ENCODE results near the gene PLP1. TPM values are rescaled to one million over a fixed set of nuclear protein-coding genes. Genes with fewer than 3 reads are reported as not detected.

The PLP1 gene
- total RNA-seq, 2 donors from 2014 or later: 2.9 to 77.5 TPM

GRCh38 chrX:103793545-103793940 lies 16.9 kb downstream of the PLP1 start:
- Histone ChIP-seq H3K36me3 (no peaks in the 10 kb centered on the region), H3K27ac (no peak overlapping the region), H3K27me3 (replicated peaks; ENCODE audit: insufficient read depth) (no peaks in the 10 kb centered on the region), H3K9me3 (no peaks in the 10 kb centered on the region), H3K4me1 (replicated peaks) (no peaks in the 10 kb centered on the region), H3K4me3 (no peak overlapping the region)
- no peak for TF ChIP-seq POLR2AphosphoS5 (IDR thresholded peaks at IDR 0.05)
- TF ChIP-seq POLR2A (IDR thresholded peaks at IDR 0.05): no peak
- TF ChIP-seq, protein P1, sequence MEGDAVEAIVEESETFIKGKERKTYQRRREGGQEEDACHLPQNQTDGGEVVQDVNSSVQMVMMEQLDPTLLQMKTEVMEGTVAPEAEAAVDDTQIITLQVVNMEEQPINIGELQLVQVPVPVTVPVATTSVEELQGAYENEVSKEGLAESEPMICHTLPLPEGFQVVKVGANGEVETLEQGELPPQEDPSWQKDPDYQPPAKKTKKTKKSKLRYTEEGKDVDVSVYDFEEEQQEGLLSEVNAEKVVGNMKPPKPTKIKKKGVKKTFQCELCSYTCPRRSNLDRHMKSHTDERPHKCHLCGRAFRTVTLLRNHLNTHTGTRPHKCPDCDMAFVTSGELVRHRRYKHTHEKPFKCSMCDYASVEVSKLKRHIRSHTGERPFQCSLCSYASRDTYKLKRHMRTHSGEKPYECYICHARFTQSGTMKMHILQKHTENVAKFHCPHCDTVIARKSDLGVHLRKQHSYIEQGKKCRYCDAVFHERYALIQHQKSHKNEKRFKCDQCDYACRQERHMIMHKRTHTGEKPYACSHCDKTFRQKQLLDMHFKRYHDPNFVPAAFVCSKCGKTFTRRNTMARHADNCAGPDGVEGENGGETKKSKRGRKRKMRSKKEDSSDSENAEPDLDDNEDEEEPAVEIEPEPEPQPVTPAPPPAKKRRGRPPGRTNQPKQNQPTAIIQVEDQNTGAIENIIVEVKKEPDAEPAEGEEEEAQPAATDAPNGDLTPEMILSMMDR (IDR thresholded peaks at IDR 0.05): no peak
- 37% methylated on average over 2 of the region's 2 CpGs for WGBS
- intact Hi-C loops (cut with DNase I): no loop called here
- no peak for DNase-seq (ENCODE audit: low spot score)

DNA sequence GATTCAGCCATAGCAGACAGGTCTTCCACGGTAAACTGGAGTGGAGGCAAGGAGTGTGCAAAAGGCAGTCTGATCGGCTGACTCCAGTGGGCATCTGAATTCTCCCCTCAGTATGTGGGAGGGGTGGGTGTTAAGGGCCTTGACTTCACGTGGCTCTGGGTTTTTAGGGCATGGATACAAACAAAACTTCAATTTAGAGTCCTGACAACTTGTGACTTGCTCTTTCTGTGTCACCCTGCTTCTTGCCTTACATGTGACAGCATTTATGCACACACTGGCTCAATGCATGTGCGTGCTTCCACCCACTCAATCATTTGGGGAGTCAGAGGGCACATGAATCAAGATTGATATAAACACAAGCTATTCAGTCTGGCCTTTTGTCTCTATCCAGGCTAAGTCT lies 17.5 kb downstream of the PLP1 start:
- no peak for DNase-seq (ENCODE audit: low spot score)
- intact Hi-C loops (cut with DNase I): no loop called here
- no peaks in the 10 kb centered on the region for H3K27me3 ChIP-seq (replicated peaks; ENCODE audit: insufficient read depth)
- WGBS: 69% methylated on average over 4 of the region's 4 CpGs
- TF ChIP-seq POLR2AphosphoS5 (IDR thresholded peaks at IDR 0.05): no peak
- no peaks in the 10 kb centered on the region for H3K36me3 ChIP-seq
- H3K4me1 ChIP-seq (replicated peaks): no peaks in the 10 kb centered on the region
- H3K9me3 ChIP-seq: no peaks in the 10 kb centered on the region
- no peak overlapping the region for H3K4me3 ChIP-seq
- no peak overlapping the region for H3K27ac ChIP-seq

- Histone ChIP-seq H3K9me3 (no peaks in the 10 kb centered on the region), H3K27me3 (replicated peaks; ENCODE audit: insufficient read depth) (no peaks in the 10 kb centered on the region), H3K36me3 (no peaks in the 10 kb centered on the region), H3K4me1 (replicated peaks) (no peaks in the 10 kb centered on the region), H3K27ac (no peak overlapping the region), H3K4me3 (no peak overlapping the region)
- intact Hi-C loops (cut with DNase I): no loop called here
- DNase-seq (ENCODE audit: low spot score): no peak
- TF ChIP-seq POLR2AphosphoS5 (IDR thresholded peaks at IDR 0.05) (no peak), POLR2A (IDR thresholded peaks at IDR 0.05) (no peak)
- TF ChIP-seq, protein P1 (IDR thresholded peaks at IDR 0.05): no peak
- 80% methylated on average over 2 of the region's 2 CpGs for WGBS
These were observed 21.1 kb downstream of the PLP1 start for GRCh38 chrX:103797691-103798090.

- TF ChIP-seq POLR2A (IDR thresholded peaks at IDR 0.05) (no peak), POLR2AphosphoS5 (IDR thresholded peaks at IDR 0.05) (no peak)
- TF ChIP-seq, protein P1 (IDR thresholded peaks at IDR 0.05): no peak
- Histone ChIP-seq H3K4me3 (no peak overlapping the region), H3K36me3 (no peaks in the 10 kb centered on the region), H3K27me3 (replicated peaks; ENCODE audit: insufficient read depth) (no peaks in the 10 kb centered on the region), H3K4me1 (replicated peaks) (no peaks in the 10 kb centered on the region), H3K9me3 (no peaks in the 10 kb centered on the region), H3K27ac (no peak overlapping the region)
- intact Hi-C loops (cut with DNase I): no loop called here
- no peak for DNase-seq (ENCODE audit: low spot score)
- 92% methylated on average over 2 of the region's 2 CpGs for WGBS
These were observed 23.7 kb downstream of the PLP1 start for GRCh38 chrX:103800318-103800717.

DNA sequence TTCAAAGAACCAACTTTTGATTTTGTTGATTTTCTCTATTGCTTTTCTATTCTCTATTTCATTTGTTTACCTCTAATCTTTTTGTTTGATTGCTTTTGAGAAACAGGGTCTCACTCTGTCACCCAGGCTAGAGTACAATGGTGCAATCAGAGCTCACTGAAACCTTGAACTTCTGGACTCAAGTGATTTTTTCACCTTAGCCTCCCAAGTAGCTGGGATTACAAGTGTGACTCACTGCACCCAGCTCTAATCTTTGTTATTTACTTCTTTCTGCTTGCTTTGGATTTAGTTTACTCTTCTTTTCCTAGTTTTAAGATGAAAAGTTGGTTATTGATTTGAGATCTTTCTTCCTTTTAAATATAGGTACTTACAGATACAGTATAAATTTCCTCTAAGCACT lies 29.2 kb downstream of the PLP1 start:
- TF ChIP-seq, protein P1 (IDR thresholded peaks at IDR 0.05): no peak
- TF ChIP-seq POLR2A (IDR thresholded peaks at IDR 0.05): no peak
- TF ChIP-seq POLR2AphosphoS5 (IDR thresholded peaks at IDR 0.05): no peak
- DNase-seq (ENCODE audit: low spot score): no peak
- no peaks in the 10 kb centered on the region for H3K36me3 ChIP-seq
- H3K4me3 ChIP-seq: no peak overlapping the region
- no peak overlapping the region for H3K27ac ChIP-seq
- H3K9me3 ChIP-seq: no peaks in the 10 kb centered on the region
- H3K27me3 ChIP-seq (replicated peaks; ENCODE audit: insufficient read depth): no peaks in the 10 kb centered on the region
- intact Hi-C loops (cut with DNase I): no loop called here
- no peaks in the 10 kb centered on the region for H3K4me1 ChIP-seq (replicated peaks)

All from prostate gland (tissue), 2 donors.